Stimulated activated CD8-positive, alpha-beta memory T cell treated with anti-CD3 and anti-CD28 coated beads, Interleukin-7, amount 100 ng/mL, for 48 hours (primary cell): ENCODE data around the gene STEAP2.

Source experiments
- DNase-seq, 2 donors: peaks; one replicate each; pipeline ENCODE4 v3.0.0-alpha.2; 2020; ENCODE audit warnings: low read depth in 1 of 2; ENCODE audit errors: extremely low read depth in 1 of 2

STEAP2 gene

DNA sequence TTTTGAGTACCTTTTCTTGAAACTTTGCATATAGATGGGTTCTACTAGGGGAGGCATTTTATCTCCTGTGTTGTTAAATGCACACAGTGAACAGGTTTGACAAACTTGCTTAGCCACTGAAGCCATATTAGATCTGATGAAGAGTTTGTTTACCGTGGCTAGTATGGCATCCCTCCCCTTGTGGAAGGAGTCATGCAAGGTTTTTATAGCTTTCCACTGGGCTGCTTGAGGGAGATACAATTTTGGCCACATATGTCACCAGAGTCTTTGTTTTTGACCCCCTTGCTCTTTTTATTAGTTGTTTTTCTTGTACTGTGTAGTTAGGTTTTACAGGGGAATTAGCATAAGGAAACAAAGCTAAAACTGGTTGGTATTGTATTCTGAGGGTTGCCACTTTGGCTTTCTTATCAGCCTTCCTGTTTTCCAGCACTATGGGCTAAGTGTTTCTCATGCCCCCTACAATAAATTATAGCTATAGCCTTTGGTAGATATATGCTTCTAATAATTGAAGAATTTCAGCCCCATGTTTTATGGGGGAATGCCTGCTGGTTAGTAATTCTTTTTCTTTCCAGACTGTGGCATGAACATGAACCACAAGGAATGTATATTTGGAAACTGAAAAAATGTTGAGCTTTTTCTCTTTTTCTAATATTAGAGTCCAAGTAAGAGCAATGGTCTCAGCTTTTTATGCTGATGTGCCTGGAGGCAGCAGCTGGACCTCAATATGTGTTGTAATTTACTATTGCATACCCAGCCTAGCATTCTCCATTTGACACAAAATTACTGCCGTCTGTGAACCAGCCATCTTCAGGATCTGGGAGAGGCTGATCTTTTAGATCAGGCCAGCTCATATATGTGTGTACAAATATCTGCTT is 18.4 kb upstream of the STEAP2 start:
- no peak for DNase-seq

DNA sequence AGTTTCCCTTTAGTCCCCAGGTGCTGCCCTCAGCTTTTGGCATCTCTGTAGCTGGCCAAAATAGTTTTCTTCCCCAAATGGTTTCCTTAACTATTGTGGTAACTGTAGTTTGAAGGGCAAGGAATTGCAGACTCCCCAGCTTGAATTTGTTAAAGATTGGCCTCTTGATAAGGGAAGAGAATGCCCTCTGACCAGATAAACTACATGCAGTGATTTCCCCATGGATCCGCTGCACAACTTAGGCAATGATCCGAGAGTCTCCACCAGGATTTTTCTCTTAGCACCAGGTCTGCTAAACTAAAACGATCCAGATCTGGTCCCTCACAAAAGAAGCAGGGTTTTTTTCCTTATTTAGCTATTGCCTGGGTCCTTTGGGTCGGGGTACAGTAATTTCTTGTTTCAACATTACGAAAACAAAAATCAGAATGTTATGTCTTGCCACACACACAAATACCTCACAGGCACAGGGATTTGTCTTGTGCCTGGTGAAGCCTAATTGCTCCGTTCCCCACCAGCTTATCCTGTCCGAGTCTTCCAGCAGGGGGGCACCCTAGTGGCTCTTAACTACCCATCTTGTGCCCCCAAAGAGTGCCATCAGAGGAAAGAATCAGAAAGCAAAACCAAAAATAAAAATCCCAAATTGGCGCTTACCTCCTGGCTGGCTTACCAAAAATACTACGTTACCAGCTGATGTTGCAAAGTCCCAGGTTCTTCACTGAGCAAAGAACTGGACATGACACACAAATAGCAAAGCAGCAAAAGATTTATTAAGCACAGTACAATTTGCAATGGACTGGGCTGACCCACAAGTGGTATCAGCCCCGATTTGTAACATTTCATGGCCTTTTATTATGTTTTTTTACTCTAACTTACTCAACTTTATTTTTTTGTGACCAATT is 16.4 kb upstream of the STEAP2 start:
- no peak for DNase-seq

DNA sequence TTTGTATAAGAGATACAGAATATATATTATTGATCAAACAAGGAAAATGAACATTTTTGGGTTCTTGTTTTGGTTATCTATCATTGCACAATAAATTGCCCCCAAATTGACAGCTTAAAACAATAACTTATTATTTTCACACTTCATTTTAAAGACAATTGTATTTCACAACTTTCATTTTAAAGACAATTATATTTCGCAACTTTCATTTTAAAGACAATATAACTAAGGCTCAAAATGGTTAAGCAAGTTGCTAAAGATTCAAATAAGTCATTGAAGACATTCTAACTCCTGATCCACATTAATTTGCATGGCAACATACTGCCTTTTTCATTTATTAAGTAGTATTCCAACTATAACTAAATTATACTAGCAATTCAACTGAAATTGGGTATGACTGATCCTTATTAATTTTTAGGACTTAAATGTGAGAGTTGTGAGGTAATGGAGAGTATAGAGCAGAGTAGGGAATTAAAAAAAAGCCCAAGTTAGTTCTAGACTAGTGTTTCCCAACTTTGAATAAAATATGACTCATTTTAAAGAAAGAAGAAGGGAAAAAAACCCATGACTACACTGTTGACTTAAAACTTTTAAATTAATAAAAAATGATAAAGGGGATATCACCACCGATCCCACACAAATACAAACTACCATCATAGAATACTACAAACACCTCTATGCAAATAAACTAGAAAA is 9.9 kb upstream of the STEAP2 start:
- DNase-seq: no peak

DNA sequence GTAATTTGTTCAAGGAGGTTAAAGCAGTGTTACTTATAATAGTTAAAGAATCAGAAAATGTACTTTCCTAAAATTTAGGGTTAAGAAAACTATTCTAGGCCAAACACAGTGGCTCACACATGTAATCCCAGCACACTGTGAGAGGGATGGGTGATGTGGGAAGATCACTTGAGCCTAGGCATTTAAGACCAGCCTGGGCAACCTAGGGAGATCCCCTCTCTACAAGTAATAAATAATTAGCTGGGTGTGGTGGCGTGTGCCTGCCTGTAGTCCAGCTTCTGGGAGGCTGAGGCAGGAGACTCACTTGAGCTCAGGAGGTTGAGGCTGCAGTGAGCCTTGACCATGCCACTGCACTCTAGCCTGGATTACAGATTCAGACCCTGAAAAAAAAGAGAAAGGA is 3.6 kb upstream of the STEAP2 start:
- no peak for DNase-seq

DNA sequence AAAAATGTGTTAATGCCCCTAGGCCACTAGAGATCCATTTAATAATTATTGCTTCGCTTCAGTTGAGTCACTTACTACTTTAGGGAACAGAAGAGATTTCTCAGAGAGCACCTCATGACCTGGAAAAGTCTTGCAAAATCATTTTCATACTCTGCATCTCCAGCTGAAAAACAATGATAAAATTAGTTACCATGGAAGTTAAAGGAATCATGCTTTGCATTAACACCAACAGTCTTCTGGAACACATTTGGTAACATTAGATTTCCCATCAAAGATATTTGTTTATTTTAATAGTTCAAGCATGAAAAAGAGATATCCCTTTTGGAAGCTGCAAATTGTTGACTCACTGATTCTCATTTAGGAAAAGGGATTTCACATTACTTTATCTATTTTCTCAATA is 1.8 kb upstream of the STEAP2 start:
- DNase-seq: no peak

DNA sequence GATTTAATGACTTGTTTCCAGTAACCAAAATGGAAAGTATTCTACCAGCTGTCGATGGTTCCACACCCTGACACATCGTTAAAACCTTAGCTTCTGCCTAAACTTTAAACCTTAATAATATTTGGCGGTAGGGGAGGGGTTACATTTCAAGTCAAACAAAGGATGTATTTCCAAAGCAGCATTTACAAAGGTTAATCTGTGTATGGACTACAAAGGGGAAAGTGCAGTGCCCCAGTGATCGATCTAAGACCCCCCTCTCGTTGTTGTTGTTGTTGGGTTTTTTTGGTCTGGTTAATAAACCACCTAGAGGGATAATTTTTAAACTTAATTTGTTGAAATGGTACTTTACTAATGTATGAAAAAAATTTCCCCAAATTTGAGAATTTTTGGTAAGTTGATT is 1.1 kb upstream of the STEAP2 start:
- DNase-seq: no peak

DNA sequence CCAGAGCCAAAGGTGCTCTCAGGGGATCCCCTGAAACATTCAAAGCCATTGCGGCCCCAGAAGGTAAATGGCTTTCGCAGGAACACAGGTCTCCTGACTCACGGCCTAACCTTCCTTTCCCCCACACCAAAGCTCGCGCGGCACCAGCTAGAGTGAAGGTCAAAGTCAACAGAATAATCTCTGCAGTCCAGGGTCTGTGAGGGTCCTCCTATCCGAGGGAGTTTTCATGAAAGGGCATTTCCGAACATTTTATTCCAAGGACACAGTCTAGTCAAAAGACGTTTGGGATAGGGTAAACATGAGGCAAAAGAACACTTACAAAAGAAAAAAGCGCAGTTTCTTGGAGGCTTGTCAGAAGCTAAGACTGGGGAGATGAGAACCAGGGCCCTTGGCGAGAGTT is 559 bp upstream of the STEAP2 start:
- no peak for DNase-seq

DNA sequence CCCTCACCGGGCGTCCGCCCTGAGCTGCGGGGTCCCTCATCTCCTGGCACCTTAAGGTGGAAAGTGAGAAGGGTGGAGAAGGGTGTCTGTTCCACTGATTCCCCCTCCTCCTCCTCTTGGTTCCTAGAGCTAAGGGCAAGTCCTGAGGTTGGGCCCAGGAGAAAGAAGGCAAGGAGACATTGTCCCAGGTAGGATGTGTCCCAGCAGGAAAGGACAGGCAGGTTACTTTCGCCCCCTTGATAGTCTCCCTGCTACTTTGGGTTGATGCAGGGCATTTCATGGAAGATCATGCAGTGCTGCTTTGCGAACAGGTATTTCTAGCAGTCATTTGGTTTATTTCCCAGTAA is 582 bp downstream of the STEAP2 start:
- no peak for DNase-seq

DNA sequence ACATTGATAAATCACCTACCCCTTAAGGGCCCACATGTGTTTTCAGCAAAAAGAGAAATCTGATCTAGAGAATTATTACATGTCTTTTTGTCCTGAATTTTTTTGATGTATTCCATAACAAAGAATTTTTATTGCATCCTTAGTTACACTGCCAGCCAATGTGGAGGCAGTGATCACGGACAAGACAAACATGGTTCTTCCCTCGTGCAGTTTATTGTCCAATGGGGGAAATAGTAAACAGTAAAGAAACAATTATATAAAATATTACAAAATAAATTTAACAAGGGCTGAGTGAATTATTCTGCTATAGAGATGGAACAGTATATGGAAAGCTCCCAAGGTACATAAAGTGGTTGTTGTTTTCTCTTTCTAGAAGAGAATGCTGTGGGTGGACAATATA is 2.0 kb downstream of the STEAP2 start:
- no peak for DNase-seq

DNA sequence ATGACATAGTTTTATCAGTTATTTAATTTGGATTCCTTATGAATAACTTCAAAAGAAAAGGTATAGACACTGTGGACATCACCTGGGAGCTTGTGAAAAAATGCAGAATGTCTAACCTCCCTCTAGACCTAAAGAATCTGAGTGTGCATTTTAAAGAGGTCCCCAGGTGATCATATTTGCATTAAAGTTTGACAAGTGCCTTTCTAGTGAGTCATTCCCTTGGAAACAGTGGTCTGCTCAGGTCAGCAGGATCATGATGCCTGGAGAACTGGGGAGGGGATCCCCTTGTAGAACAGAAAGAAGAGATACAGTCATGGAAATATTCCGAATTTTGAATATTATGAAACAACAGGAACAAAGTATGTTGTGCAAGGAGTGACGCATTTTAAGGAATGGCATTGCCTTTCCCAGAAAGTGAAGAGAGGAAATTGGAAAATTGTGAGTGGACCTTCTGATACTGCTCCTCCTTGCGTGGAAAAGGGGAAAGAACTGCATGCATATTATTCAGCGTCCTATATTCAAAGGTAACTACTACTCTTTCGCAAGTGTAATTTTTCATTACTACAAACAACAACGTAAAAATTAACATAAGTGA is 4.6 kb downstream of the STEAP2 start:
- no peak for DNase-seq

DNA sequence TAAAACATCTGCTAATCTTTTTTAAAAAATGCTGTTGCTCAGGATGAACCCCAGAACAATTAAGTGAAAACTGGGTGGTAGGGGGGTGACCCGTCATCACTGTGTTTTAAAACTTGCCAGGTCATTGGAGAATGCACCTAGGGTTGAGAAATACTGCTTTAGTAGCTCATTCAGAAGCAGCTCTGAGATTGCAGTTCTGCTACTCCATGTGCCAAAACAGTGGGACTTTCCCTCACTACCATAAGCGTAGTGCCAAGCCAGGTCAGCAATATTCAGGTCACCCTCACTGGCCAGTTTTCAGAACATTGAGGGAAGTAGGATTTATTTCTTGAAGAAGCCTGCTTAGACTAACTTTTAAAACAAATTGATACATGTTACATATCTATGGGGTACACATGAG is 5.2 kb downstream of the STEAP2 start:
- no peak for DNase-seq

DNA sequence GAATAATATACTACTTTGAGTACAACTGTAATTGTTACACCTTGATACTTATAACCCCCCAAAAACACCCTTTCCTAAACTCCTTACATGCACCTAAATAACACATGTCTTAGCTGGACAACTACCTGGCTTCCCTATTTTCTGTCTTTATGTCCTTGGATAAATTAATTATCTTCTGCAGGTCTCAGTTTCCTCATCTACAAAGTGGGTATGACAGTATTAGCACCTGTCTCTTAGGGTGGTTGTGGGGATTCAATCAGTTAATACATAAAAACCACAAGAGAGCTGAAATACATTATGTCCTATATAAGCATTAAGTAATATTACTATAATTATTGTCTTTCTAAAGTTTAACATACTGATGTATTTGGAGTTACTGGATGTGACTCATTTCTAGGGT is 10.8 kb downstream of the STEAP2 start:
- DNase-seq: no peak

DNA sequence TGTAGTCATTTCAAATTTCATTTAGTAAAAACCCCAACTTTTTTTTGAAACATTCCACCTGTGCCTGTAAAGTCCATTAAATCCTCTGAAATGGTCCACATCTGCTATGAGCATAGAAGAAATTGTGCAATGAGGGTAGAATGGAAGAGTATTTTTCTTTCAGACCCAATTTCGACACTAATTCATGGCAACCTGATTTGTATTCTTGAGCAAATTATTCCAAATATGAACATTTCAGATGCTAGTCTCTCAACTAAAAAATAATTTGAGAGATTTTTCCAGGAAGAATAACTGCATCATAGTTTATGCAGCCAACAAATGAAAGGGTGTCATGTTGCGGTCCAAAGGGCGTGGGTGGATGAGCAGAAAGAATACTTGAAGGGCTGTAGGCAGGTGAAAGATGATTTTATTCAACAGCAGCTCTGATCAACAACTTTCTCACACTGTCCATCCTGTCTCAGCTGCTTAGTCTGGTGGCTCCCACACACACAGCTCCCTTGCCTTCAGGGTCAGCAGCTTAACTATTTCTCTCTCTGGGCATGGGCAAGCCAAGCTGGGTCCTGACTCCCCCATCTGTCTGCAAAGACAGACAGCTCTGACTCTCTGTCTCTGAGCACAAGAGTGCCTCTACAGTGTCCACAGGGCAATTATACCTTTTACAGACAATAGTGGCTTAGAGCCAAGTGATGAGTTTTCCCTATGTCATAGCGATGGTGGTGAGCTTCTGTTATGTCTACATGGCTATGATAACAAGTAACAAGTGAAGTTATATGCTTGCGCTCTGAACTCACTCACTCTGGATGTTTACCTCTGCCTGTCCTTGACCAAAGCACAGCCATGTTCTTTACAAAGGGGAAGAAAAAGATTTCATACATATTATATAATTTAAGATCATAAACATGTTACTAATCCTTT is 11.5 kb downstream of the STEAP2 start:
- DNase-seq: no peak

DNA sequence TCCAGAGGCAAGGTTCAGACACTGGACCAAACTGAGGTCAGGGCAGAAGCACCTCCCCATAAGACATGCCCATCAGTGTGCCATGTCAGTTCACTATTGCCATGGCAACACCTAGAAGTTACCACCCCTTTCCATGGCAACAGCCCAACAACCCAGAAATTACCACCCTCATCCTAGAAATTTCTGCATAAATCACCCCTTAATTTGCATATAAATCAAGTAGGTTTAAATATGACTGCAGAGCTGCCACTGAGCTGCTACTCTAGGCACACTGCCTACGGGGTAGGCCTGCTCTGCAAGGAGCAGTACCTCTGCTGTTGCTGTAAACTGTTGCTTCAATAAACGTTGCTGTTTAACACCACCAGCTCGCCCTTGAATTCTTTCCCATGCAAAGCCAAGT is 12.7 kb downstream of the STEAP2 start:
- DNase-seq: no peak

DNA sequence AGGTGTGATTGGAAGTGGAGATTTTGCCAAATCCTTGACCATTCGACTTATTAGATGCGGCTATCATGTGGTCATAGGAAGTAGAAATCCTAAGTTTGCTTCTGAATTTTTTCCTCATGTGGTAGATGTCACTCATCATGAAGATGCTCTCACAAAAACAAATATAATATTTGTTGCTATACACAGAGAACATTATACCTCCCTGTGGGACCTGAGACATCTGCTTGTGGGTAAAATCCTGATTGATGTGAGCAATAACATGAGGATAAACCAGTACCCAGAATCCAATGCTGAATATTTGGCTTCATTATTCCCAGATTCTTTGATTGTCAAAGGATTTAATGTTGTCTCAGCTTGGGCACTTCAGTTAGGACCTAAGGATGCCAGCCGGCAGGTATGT is 13.6 kb downstream of the STEAP2 start:
- DNase-seq: no peak

DNA sequence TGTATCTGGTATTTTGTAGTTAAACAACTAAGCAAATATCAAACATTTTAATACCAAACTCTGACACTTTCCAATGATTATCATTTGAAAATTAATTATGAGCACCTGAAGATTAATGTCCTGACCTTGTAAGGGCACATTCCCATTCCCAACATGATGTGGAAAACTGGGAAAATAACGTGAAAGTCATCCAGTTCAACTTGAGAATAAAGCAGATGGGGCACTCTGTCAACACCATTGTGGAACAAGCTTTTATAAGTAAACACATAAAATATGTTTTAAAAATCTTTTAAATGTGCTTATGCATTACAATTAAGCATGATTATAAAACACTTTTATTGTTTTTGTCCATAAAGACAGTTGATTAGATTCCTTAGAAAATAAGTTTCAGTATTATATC is 14.1 kb downstream of the STEAP2 start:
- DNase-seq: no peak

DNA sequence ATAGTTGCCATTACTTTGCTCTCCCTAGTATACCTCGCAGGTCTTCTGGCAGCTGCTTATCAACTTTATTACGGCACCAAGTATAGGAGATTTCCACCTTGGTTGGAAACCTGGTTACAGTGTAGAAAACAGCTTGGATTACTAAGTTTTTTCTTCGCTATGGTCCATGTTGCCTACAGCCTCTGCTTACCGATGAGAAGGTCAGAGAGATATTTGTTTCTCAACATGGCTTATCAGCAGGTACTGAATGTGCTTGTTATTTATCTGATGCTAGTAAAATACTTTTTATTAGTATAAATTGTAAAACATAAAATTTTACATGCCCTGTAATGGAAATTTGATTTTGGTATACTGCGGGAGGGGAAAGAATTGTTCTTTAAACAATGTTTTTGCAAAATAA is 15.7 kb downstream of the STEAP2 start:
- no peak for DNase-seq

DNA sequence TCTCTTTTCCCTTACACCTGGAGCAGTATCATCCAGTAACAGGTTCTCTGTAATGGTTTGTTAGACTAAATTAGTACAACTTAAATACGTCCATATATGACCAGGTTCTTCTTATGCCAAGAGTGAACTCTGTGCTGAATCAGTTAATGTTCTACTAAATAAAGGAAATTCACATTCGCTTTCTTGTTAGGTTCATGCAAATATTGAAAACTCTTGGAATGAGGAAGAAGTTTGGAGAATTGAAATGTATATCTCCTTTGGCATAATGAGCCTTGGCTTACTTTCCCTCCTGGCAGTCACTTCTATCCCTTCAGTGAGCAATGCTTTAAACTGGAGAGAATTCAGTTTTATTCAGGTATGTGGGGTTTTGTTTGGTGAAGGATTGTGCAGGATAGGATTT is 18.1 kb downstream of the STEAP2 start:
- no peak for DNase-seq

DNA sequence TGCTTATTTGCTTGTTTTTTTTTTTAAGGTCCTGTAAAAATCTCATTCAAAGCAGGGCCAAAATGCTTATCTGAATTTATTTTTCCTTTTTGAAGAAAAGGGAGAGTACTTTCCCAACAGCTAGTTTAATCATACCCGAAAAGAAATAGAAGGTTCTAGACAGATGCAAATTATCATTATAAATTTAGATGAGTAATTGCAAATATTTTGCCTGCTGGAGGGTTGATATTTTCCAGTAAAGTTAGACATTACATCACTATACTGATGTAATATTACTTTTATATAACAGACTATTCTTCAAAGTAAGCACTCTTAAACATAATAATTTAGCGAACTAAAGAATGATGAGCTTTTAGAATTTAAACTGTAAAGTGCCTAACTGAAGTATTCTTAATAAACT is 19.3 kb downstream of the STEAP2 start:
- no peak for DNase-seq

DNA sequence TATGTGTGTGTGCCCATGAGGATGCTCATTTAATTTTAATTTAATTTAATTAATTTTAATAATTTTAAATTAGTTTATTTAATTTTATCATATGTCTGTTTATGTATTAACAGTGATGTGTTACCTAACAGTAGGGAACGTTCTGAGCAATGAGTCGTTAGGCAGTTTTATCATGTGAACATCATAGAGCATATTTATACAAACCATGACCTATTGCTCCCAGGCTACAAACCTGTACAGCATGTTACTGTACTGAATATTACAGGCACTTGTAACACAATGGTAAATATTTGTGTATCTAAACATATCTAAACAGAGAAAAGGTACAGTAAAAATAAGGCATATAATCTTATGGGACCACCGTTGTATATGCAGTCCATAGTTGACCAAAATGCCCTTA is 19.8 kb downstream of the STEAP2 start:
- no peak for DNase-seq
